ENCODE data around the gene CLMN. TPM values are rescaled to one million over a fixed set of nuclear protein-coding genes. Genes with fewer than 3 reads are reported as not detected.
A peak's percentile ranks its signal among the peaks of the same experiment; 100 is the strongest.

CLMN gene
- total and polyA plus RNA-seq, 2 experiments from 2014 or later = 3.2 to 5.7 TPM

DNA sequence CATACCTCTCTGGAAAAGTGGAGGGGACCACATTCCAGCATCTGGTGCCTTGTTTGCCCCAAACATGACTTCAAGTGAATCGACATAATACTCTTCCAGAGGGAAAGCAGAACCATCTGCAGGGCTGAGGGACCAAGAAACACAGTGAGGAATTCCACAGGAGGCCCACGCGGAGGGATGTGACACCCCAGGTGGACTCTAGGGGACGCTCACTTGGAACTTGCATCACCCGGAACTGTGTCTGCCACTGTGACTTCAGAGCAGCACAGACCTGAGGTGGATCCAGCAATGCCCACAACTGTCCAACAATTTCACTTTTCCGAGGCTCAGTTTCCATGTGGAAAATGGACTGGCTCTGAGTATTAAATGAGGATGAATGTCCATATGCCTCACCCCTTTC, 14.3 kb upstream of the CLMN start:
- Mint-ChIP-seq H3K4me3 (no peak overlapping the region), H3K27ac (no peak overlapping the region), H3K36me3 (ENCODE audit: low read depth) (no peaks in the 10 kb centered on the region; the same call in 2 of the 3 replicates), H3K9me3 (no peaks in the 10 kb centered on the region), H3K4me1 (no peaks in the 10 kb centered on the region; the same call in 2 of the 3 replicates), H3K27me3 (ENCODE audit: insufficient read depth, low read depth, poor library complexity) (peaks cover 12% of the 10 kb centered on the region)
- DNase-seq (ENCODE audit: low spot score) = peak; percentile 43
- peak; percentile 55 for ATAC-seq
- Histone ChIP-seq H3K79me2 (replicated peaks; ENCODE audit: insufficient read depth) (no peaks in the 10 kb centered on the region), H3K9me2 (ENCODE audit: insufficient read depth) (peaks cover 4% of the 10 kb centered on the region; the same call in 1 of the 2 replicates), H3K4me3 (no peak overlapping the region), H4K20me1 (replicated peaks; ENCODE audit: insufficient read depth) (no peaks in the 10 kb centered on the region), H3F3A (replicated peaks; ENCODE audit: low read depth) (no peaks in the 10 kb centered on the region), H3K36me3 (ENCODE audit: insufficient read depth) (no peaks in the 10 kb centered on the region), H3K4me1 (ENCODE audit: insufficient read depth) (no peaks in the 10 kb centered on the region), H3K27ac (ENCODE audit: low read depth) (no peak overlapping the region), H3K27me3 (ENCODE audit: insufficient read depth) (no peaks in the 10 kb centered on the region), H3K4me2 (no peak overlapping the region), H2AFZ (no peak overlapping the region)
- TF ChIP-seq, protein P1, sequence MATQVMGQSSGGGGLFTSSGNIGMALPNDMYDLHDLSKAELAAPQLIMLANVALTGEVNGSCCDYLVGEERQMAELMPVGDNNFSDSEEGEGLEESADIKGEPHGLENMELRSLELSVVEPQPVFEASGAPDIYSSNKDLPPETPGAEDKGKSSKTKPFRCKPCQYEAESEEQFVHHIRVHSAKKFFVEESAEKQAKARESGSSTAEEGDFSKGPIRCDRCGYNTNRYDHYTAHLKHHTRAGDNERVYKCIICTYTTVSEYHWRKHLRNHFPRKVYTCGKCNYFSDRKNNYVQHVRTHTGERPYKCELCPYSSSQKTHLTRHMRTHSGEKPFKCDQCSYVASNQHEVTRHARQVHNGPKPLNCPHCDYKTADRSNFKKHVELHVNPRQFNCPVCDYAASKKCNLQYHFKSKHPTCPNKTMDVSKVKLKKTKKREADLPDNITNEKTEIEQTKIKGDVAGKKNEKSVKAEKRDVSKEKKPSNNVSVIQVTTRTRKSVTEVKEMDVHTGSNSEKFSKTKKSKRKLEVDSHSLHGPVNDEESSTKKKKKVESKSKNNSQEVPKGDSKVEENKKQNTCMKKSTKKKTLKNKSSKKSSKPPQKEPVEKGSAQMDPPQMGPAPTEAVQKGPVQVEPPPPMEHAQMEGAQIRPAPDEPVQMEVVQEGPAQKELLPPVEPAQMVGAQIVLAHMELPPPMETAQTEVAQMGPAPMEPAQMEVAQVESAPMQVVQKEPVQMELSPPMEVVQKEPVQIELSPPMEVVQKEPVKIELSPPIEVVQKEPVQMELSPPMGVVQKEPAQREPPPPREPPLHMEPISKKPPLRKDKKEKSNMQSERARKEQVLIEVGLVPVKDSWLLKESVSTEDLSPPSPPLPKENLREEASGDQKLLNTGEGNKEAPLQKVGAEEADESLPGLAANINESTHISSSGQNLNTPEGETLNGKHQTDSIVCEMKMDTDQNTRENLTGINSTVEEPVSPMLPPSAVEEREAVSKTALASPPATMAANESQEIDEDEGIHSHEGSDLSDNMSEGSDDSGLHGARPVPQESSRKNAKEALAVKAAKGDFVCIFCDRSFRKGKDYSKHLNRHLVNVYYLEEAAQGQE (IDR thresholded peaks at IDR 0.05; ENCODE audit: unreplicated experiment) = no peak
- no peak for TF ChIP-seq POLR2AphosphoS5 (IDR thresholded peaks at IDR 0.05; ENCODE audit: low read depth)
- TF ChIP-seq, protein P2, sequence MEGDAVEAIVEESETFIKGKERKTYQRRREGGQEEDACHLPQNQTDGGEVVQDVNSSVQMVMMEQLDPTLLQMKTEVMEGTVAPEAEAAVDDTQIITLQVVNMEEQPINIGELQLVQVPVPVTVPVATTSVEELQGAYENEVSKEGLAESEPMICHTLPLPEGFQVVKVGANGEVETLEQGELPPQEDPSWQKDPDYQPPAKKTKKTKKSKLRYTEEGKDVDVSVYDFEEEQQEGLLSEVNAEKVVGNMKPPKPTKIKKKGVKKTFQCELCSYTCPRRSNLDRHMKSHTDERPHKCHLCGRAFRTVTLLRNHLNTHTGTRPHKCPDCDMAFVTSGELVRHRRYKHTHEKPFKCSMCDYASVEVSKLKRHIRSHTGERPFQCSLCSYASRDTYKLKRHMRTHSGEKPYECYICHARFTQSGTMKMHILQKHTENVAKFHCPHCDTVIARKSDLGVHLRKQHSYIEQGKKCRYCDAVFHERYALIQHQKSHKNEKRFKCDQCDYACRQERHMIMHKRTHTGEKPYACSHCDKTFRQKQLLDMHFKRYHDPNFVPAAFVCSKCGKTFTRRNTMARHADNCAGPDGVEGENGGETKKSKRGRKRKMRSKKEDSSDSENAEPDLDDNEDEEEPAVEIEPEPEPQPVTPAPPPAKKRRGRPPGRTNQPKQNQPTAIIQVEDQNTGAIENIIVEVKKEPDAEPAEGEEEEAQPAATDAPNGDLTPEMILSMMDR (conservative IDR thresholded peaks at IDR 0.05; ENCODE audit: low read depth in 2 of 2) = peak; percentile 28 to 49
- TF ChIP-seq STAT1 (IDR thresholded peaks at IDR 0.05; ENCODE audit: unreplicated experiment) = no peak

DNA sequence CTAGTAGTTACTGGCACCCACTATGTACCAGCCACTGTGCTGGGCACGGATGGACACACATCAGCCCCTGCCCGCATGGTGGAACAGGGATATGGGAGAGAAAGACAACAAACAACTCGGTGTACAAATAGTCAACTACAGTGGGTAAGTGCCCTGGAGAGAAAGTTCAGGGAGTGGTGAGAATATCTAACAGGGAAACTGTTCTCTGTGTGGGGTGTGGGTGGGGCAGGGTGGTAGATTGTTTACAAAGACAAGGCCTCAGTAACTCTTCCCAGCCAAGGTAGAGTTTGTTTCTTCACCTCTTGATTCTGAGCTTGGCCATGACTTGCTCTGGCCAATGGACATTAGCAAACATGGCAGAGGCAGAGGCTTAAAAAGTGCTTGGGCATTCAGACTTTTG, 12.9 kb upstream of the CLMN start:
- Histone ChIP-seq H3K36me3 (ENCODE audit: insufficient read depth) (no peaks in the 10 kb centered on the region), H3K4me1 (ENCODE audit: insufficient read depth) (no peaks in the 10 kb centered on the region), H2AFZ (no peak overlapping the region), H4K20me1 (replicated peaks; ENCODE audit: insufficient read depth) (no peaks in the 10 kb centered on the region), H3K9me2 (ENCODE audit: insufficient read depth) (peaks cover 10% of the 10 kb centered on the region; the same call in 1 of the 2 replicates), H3K4me3 (no peak overlapping the region), H3K27me3 (ENCODE audit: insufficient read depth) (no peaks in the 10 kb centered on the region), H3K4me2 (no peak overlapping the region), H3K27ac (ENCODE audit: low read depth) (no peak overlapping the region), H3K79me2 (replicated peaks; ENCODE audit: insufficient read depth) (no peaks in the 10 kb centered on the region), H3F3A (replicated peaks; ENCODE audit: low read depth) (no peaks in the 10 kb centered on the region)
- Mint-ChIP-seq H3K36me3 (ENCODE audit: low read depth) (no peaks in the 10 kb centered on the region; the same call in 2 of the 3 replicates), H3K27me3 (ENCODE audit: insufficient read depth, low read depth, poor library complexity) (peaks cover 12% of the 10 kb centered on the region), H3K4me3 (no peak overlapping the region), H3K4me1 (no peaks in the 10 kb centered on the region; the same call in 1 of the 3 replicates), H3K27ac (no peak overlapping the region), H3K9me3 (no peaks in the 10 kb centered on the region; the same call in 2 of the 3 replicates)
- ATAC-seq (no peak), DNase-seq (ENCODE audit: low spot score) (no peak)
- TF ChIP-seq POLR2AphosphoS5 (IDR thresholded peaks at IDR 0.05; ENCODE audit: low read depth) (no peak), EZH2 (IDR thresholded peaks at IDR 0.05; ENCODE audit: low read depth, unreplicated experiment) (no peak), NANOG (IDR thresholded peaks at IDR 0.05; ENCODE audit: borderline replicate concordance) (no peak), STAT1 (IDR thresholded peaks at IDR 0.05; ENCODE audit: unreplicated experiment) (no peak)
- TF ChIP-seq, protein P1 (IDR thresholded peaks at IDR 0.05; ENCODE audit: unreplicated experiment) = no peak
- TF ChIP-seq, protein P3, sequence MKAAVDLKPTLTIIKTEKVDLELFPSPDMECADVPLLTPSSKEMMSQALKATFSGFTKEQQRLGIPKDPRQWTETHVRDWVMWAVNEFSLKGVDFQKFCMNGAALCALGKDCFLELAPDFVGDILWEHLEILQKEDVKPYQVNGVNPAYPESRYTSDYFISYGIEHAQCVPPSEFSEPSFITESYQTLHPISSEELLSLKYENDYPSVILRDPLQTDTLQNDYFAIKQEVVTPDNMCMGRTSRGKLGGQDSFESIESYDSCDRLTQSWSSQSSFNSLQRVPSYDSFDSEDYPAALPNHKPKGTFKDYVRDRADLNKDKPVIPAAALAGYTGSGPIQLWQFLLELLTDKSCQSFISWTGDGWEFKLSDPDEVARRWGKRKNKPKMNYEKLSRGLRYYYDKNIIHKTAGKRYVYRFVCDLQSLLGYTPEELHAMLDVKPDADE (IDR thresholded peaks at IDR 0.05) = no peak
- TF ChIP-seq, protein P2 (conservative IDR thresholded peaks at IDR 0.05; ENCODE audit: low read depth in 2 of 2) = no peak
